Measurements from ENCODE around the gene NDEL1.

Gene NDEL1

DNA sequence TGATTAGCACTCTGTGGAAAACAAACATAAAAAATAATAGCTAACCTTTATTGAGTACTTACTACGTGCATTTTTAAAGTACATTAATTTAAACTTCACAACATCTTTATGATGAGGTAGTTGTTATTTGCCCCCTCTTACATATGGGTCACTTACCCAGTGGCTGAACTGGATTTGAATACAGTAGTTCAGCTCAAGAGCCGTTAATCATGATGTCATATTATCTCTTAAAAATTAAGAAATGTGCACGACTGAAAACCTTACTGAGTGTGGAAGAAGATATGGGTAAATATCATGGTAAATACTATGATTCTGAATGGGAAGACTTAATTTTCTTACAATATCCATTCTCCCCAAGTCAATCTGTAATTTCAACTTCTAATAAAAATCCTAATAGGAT is 17.6 kb downstream of the NDEL1 start:
- Histone ChIP-seq H3K4me3 (ENCODE audit: low read depth, low read length) (no peak overlapping the region), H3K27ac (ENCODE audit: extremely low read depth, low read depth, low read length) (no peak overlapping the region), H3K36me3 (ENCODE audit: control insufficient read depth in 2 of 2, insufficient read depth in 1 of 2, low read length in 2 of 2) (peaks cover 84 to 90% of the 10 kb centered on the region in 2 experiments), H3K4me1 (ENCODE audit: control insufficient read depth, insufficient read depth, low read length) (no peaks in the 10 kb centered on the region), H3K9me3 (ENCODE audit: control insufficient read depth, insufficient read depth, low read depth, low read length) (no peaks in the 10 kb centered on the region)
- ChIA-PET CTCF (interaction anchor here (1.1 kb wide), 1 partner anchor 393 kb away, joined by 3 read pairs; no protein-coding TSS in a partner anchor), POLR2A (no interaction called here)
- TF ChIP-seq ZNF416 (tag by site-specific recombination; IDR thresholded peaks at IDR 0.05), result no peak
- TF ChIP-seq, protein P1, sequence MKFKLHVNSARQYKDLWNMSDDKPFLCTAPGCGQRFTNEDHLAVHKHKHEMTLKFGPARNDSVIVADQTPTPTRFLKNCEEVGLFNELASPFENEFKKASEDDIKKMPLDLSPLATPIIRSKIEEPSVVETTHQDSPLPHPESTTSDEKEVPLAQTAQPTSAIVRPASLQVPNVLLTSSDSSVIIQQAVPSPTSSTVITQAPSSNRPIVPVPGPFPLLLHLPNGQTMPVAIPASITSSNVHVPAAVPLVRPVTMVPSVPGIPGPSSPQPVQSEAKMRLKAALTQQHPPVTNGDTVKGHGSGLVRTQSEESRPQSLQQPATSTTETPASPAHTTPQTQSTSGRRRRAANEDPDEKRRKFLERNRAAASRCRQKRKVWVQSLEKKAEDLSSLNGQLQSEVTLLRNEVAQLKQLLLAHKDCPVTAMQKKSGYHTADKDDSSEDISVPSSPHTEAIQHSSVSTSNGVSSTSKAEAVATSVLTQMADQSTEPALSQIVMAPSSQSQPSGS (tag by site-specific recombination; IDR thresholded peaks at IDR 0.05; ENCODE audit: low read depth), result peak; percentile 69

DNA sequence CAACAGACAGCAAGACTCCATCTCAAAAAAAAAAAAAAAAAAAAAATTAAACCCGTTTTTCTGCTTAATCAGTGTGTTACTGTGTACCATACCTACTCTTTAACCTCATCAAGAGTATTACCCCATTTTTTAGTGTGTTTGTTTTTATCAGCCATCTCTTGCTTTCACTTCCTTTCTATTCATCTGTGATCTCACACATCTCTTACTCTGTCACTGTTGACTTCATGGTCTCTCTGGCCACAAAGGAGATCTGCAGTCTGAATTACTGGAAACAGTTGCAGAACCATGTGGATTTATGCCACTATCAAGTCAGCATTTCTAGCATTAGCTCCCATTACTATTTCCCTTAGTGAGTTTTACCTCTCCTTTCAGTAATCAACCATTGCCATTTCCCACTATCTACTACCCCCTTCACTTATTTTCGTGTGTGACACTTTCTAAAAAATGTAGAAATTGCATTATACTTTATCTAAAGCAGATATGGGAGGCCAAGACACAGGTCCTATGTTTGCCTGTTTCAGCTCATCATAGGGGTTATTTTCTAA is 20.1 kb downstream of the NDEL1 start:
- POLR2A ChIA-PET, result no interaction called here
- CTCF ChIA-PET, result interaction anchor here (0.6 to 0.7 kb wide), 2 partner anchors 60 to 627 kb away, joined by 3 to 8 read pairs; no protein-coding TSS in a partner anchor
- Histone ChIP-seq H3K27ac (ENCODE audit: extremely low read depth, low read depth, low read length) (no peak overlapping the region), H3K36me3 (ENCODE audit: control insufficient read depth in 2 of 2, insufficient read depth in 1 of 2, low read length in 2 of 2) (peaks cover 88 to 90% of the 10 kb centered on the region in 2 experiments), H3K4me1 (ENCODE audit: control insufficient read depth, insufficient read depth, low read length) (no peaks in the 10 kb centered on the region), H3K4me3 (ENCODE audit: low read depth, low read length) (no peak overlapping the region), H3K9me3 (ENCODE audit: control insufficient read depth, insufficient read depth, low read depth, low read length) (no peaks in the 10 kb centered on the region)
- peak; percentile 61 for TF ChIP-seq PRDM1 (tag by site-specific recombination; IDR thresholded peaks at IDR 0.05)
- no peak for TF ChIP-seq ZNF623 (tag by site-specific recombination; IDR thresholded peaks at IDR 0.05)

DNA sequence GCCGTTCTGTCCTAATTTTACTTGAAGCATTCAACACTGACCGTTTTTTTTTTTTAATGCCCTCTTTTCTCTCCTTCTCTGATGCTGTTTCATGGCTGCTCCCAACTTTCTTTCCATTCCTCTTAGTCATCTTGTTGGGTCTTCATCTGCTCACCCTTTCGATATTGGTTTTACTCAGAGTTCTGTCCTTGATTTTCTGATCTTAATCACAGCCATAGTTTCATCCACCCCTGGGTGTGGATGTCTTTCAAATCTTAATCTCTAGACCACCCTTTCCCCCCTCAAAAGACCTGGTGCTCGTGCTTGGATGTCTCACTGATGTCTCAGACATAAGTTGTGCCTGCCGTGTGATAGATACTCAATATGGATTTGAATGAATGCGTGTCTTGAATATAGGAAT is 22.4 kb downstream of the NDEL1 start:
- POLR2A ChIA-PET, result no interaction called here
- no peak overlapping the region for H3K27ac ChIP-seq (ENCODE audit: extremely low read depth, low read depth, low read length)
- TF ChIP-seq, protein P2, sequence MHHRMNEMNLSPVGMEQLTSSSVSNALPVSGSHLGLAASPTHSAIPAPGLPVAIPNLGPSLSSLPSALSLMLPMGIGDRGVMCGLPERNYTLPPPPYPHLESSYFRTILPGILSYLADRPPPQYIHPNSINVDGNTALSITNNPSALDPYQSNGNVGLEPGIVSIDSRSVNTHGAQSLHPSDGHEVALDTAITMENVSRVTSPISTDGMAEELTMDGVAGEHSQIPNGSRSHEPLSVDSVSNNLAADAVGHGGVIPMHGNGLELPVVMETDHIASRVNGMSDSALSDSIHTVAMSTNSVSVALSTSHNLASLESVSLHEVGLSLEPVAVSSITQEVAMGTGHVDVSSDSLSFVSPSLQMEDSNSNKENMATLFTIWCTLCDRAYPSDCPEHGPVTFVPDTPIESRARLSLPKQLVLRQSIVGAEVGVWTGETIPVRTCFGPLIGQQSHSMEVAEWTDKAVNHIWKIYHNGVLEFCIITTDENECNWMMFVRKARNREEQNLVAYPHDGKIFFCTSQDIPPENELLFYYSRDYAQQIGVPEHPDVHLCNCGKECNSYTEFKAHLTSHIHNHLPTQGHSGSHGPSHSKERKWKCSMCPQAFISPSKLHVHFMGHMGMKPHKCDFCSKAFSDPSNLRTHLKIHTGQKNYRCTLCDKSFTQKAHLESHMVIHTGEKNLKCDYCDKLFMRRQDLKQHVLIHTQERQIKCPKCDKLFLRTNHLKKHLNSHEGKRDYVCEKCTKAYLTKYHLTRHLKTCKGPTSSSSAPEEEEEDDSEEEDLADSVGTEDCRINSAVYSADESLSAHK (tag by site-specific recombination; IDR thresholded peaks at IDR 0.05), result no peak
- TF ChIP-seq ZNF544 (tag by site-specific recombination; IDR thresholded peaks at IDR 0.05), result no peak
- TF ChIP-seq ZNF433 (tag by site-specific recombination; IDR thresholded peaks at IDR 0.05; ENCODE audit: low read depth), result no peak
- no peak for TF ChIP-seq ZNF132 (tag by site-specific recombination; IDR thresholded peaks at IDR 0.05; ENCODE audit: borderline replicate concordance)
- TF ChIP-seq SP2 (tag by site-specific recombination; IDR thresholded peaks at IDR 0.05), result no peak
- no peak for TF ChIP-seq ZFP69B (tag by site-specific recombination; IDR thresholded peaks at IDR 0.05)
- no peak for TF ChIP-seq ZNF302 (tag by site-specific recombination; IDR thresholded peaks at IDR 0.05; ENCODE audit: low read depth)
- no peak for TF ChIP-seq SP3 (tag by site-specific recombination; IDR thresholded peaks at IDR 0.05)
- no peaks in the 10 kb centered on the region for H3K4me1 ChIP-seq (ENCODE audit: control insufficient read depth, insufficient read depth, low read length)
- no peaks in the 10 kb centered on the region for H3K9me3 ChIP-seq (ENCODE audit: control insufficient read depth, insufficient read depth, low read depth, low read length)
- H3K36me3 ChIP-seq (ENCODE audit: control insufficient read depth in 2 of 2, insufficient read depth in 1 of 2, low read length in 2 of 2), result peaks cover 79 to 90% of the 10 kb centered on the region in 2 experiments
- CTCF ChIA-PET, result interaction anchor here (1.2 kb wide), 1 partner anchor 19 kb away, joined by 3 read pairs; no protein-coding TSS in a partner anchor
- H3K4me3 ChIP-seq (ENCODE audit: low read depth, low read length), result no peak overlapping the region

DNA sequence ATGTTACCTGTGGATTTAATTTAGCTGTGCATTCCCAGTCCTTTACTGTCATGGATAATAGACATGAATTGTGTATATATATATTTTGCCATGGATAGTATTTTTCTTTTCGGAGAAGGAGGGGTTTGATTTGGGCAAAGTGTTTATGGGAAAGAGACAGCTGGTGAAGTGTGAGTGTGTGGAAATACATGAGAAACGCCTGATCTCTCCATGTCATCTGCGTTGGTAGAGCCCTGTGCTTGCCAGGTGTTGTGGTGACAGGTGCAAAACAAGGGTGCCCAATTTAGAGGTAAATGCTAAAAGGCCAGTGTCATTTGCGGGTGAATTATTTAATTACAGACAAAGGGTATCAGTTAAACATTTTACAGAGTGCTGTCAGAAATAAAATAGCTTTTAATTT is 23.4 kb downstream of the NDEL1 start:
- H3K4me3 ChIP-seq (ENCODE audit: low read depth, low read length), result no peak overlapping the region
- H3K4me1 ChIP-seq (ENCODE audit: control insufficient read depth, insufficient read depth, low read length), result no peaks in the 10 kb centered on the region
- ChIA-PET CTCF (interaction anchor here (0.7 to 1.3 kb wide), 4 partner anchors 9 to 365 kb away, joined by 3 to 7 read pairs (median 3); no protein-coding TSS in a partner anchor), POLR2A (no interaction called here)
- H3K36me3 ChIP-seq (ENCODE audit: control insufficient read depth in 2 of 2, insufficient read depth in 1 of 2, low read length in 2 of 2), result peaks cover 73 to 96% of the 10 kb centered on the region in 2 experiments
- H3K27ac ChIP-seq (ENCODE audit: extremely low read depth, low read depth, low read length), result no peak overlapping the region
- H3K9me3 ChIP-seq (ENCODE audit: control insufficient read depth, insufficient read depth, low read depth, low read length), result no peaks in the 10 kb centered on the region
- TF ChIP-seq, protein P3, sequence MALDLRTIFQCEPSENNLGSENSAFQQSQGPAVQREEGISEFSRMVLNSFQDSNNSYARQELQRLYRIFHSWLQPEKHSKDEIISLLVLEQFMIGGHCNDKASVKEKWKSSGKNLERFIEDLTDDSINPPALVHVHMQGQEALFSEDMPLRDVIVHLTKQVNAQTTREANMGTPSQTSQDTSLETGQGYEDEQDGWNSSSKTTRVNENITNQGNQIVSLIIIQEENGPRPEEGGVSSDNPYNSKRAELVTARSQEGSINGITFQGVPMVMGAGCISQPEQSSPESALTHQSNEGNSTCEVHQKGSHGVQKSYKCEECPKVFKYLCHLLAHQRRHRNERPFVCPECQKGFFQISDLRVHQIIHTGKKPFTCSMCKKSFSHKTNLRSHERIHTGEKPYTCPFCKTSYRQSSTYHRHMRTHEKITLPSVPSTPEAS (tag by site-specific recombination; IDR thresholded peaks at IDR 0.05), result no peak
- no peak for TF ChIP-seq ZNF629 (tag by site-specific recombination; IDR thresholded peaks at IDR 0.05)
- no peak for TF ChIP-seq BCL11B (tag by site-specific recombination; IDR thresholded peaks at IDR 0.05; ENCODE audit: low read depth)
- TF ChIP-seq ZBTB17 (tag by site-specific recombination; IDR thresholded peaks at IDR 0.05), result no peak
- TF ChIP-seq ZNF521 (tag by site-specific recombination; IDR thresholded peaks at IDR 0.05), result no peak
- no peak for TF ChIP-seq ZSCAN30 (tag by site-specific recombination; IDR thresholded peaks at IDR 0.05)
- TF ChIP-seq ZNF174 (tag by site-specific recombination; IDR thresholded peaks at IDR 0.05), result no peak
- TF ChIP-seq, protein P4, sequence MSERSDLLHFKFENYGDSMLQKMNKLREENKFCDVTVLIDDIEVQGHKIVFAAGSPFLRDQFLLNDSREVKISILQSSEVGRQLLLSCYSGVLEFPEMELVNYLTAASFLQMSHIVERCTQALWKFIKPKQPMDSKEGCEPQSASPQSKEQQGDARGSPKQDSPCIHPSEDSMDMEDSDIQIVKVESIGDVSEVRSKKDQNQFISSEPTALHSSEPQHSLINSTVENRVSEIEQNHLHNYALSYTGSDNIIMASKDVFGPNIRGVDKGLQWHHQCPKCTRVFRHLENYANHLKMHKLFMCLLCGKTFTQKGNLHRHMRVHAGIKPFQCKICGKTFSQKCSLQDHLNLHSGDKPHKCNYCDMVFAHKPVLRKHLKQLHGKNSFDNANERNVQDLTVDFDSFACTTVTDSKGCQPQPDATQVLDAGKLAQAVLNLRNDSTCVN (tag by site-specific recombination; optimal IDR thresholded peaks at IDR 0.05), result no peak
- TF ChIP-seq ZNF24 (tag by site-specific recombination; IDR thresholded peaks at IDR 0.05), result no peak
- TF ChIP-seq ZNF16 (tag by site-specific recombination; IDR thresholded peaks at IDR 0.05; ENCODE audit: low read depth), result no peak
- TF ChIP-seq ZNF169 (tag by site-specific recombination; IDR thresholded peaks at IDR 0.05), result no peak
- no peak for TF ChIP-seq ZNF544 (tag by site-specific recombination; IDR thresholded peaks at IDR 0.05)

Measured in HEK293 (cell line).